GM19438 (cell line): ENCODE data around the gene FARS2.

Source experiments
- ATAC-seq: cut with Tn5 transposase; IDR thresholded peaks from one replicate; pipeline ENCODE4 v1.9.1; 2021; ENCODE audit warnings: low read depth; ENCODE audit not compliant: unreplicated experiment

Gene FARS2

DNA sequence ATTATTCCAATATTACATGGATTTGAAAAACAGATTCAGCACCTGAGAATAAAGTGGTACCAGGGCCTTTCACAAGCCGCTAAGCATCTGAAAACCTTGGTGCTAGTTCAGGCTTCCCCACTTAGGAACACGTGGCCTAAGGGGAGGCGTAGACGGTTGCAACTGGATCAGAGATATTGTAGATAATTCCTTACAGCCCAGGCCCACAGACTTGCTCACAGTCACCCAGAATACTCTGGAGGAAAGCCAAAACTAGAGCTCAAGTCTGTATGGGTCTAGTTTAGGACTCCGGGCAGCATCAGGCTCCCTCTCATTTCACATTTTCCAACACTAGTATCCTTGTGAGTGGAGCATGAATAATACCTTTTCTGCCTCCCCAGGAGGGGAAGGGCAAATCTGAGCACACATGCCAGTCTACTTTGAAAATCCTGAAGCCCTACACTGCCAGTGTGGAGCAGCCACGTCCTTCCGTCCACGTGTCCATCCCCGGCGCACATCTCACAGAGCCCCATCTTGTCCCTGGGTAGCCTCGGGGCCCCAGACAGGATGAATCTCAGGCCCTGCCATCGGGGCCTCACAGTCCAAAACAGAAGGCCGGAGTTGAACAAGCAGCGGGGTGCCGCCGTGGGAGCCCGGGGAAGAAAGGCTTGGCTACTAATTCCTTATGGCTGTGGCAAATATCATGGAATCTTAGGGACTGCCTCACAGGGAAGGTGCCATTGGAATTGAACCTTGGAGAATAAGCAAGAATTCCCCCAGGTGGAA lies 446.1 kb downstream of the FARS2 start:
- ATAC-seq = no peak

GRCh38 chr6:5710516-5710915 lies 449.2 kb downstream of the FARS2 start:
- no peak for ATAC-seq

DNA sequence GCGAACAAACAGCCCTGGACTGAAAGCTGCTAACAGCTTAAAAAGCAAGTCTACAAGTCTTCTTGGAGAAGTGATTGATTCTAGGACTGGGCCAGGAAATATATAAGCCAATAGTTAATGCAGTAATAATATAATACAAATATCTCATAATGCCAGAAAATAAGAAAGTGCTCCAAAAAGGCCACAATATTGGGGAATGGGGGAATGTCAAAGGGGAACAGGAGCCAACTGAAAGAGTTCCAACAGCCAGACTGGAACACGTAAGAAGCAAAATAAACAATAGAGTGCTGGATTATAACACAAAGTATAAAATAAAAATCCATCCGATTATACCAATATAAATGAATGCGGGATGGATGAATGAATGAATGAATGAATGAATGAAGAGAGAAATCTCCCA lies 449.6 kb downstream of the FARS2 start:
- no peak for ATAC-seq

GRCh38 chr6:5712349-5713215 lies 451.3 kb downstream of the FARS2 start:
- no peak for ATAC-seq

DNA sequence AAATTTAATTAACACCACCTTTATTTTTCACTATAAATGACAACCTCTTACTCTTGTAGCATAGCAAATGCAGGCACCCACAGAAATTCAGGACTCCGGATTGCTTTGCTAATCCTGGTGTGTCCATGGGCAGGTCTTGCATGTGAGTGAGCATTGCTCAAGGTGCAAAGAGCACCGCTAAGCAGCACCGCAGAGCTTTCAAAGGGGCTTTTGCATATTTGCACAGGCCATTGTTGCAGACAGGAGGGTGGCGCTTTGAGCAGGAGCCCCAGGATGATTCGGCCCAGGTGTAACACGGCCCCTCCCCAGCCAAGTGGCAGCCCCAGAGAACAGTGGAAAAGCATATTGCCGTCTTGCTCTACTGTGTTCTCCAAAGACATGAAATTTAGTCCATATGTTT lies 452.2 kb downstream of the FARS2 start:
- no peak for ATAC-seq

DNA sequence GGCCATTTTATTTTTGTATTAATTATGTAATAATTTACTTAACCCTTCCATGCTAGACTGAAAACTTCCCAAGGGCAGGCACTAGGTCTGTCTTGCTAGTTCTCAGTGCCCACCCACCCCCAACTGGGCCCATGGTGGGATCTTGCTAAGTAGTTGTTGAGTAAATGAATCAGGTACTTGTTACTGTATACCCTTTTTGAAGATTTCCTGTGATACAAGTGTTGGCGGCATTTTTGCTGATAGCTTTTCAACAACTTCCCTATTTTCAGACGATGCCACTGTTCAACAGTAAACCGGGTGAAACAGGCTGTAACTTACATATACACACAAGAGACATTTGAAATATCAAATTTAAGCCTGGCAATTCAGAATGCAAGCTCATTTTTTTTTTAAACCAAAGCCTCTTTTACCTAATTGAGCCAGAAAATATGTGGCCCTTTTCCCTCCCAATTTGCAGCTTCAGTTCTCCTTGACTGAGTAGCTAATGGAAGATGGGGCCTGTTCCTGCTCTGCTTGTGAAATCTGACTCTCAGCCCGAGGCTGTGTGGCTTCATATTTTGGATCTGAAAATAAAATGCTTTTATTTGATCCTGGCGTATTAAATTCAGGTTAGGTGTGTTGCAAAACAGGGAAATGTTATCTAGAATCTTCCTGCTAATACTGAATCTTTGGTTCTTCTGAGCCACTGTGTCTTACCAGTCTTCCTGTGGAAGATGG lies 457.1 kb downstream of the FARS2 start:
- ATAC-seq = no peak

GRCh38 chr6:5723841-5724691 lies 462.8 kb downstream of the FARS2 start:
- peak; percentile 93 for ATAC-seq

- no peak for ATAC-seq
Measured at GRCh38 chr6:5724911-5725310, 463.6 kb downstream of the FARS2 start.

- ATAC-seq = no peak
Measured at GRCh38 chr6:5726976-5727718, 465.8 kb downstream of the FARS2 start.

- no peak for ATAC-seq
Measured at GRCh38 chr6:5728351-5729079, 467.2 kb downstream of the FARS2 start.

DNA sequence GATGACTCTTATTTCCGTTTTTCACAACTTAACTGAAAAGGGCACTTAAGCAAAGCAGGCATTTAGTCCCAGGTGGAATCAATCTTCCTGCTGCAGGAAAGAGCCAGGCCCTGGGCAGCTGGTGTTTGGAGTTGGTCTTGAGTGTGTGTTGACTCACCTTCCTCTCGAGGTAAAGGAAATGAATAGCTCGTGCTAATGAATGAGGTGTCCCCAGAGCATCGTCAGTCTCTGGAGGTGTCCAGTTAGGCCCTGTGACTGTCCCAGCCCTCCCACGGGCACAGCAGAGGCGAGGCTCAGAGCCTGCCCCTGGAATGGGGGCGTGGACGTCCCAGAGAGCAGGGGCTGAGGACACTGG lies 467.7 kb downstream of the FARS2 start:
- no peak for ATAC-seq

DNA sequence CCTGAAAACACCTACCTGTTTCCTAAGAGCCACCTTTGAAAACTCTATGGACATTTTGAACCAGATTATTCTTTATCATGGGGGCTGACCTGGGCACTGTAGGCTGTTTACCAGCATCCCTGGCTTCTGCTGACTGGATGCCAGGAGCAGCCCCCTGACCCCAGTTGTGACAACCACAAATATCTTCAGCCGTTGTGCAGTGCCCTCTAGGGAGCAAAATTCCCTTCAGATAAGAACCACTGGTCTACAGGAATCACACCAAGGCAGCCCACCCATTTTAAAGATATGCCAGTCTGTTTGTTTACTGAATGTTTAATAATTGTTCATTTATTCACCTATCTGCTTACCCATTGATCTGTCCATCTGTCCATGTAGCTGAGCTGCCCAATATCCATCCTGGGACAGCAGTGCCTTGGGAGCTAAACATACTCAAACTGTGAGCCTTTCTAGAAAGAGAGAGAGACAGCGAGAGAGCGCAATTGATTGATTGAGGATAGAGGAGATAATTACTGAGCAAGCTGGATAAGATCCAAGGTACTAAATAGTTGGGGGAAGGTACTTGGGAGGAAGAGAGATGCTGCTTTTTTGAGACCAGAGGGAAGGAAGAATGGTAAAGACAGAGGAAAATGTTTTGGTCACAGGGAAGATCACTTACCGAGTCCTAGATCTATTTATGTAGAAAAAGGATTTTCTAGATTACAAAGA lies 468.7 kb downstream of the FARS2 start:
- no peak for ATAC-seq

GRCh38 chr6:5730585-5731263 lies 469.4 kb downstream of the FARS2 start:
- ATAC-seq = no peak

- ATAC-seq = no peak
Measured at GRCh38 chr6:5731435-5731834, 470.1 kb downstream of the FARS2 start.

- ATAC-seq = no peak
Measured at GRCh38 chr6:5732496-5732895, 471.2 kb downstream of the FARS2 start.

DNA sequence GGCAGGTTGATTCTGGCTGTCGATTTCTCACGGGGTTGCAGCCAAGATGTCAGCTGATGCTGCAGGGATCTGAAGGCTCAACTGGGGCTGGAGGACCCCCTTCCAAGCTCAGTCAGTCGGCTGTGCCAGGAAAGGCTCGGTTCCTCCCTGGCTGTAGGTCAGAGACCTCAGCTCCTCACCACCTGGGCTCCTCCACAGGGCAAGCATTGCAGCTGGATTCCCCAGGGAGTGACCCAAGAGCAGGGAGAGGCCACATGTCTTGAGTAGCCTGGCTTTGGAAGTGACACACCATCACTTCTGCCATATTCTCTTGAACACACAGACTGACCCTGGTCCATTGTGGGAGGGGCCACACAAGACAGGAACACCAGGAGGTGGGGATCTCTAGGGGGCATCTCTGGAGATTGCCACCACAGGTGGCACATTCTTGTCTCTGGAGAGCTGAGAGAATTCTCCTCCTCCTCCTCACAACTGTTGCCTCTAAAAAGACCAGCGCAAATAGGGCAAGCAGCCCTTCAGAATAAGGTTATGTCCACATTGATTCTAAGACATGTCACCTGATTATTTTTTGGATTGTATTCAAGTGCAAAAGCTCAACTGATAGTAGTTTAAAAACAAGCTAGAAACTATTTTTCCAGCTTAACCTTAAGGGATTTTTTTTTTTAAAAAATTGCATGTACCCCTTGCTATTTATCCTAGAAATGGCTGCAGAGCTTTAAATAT lies 474.9 kb downstream of the FARS2 start:
- no peak for ATAC-seq

DNA sequence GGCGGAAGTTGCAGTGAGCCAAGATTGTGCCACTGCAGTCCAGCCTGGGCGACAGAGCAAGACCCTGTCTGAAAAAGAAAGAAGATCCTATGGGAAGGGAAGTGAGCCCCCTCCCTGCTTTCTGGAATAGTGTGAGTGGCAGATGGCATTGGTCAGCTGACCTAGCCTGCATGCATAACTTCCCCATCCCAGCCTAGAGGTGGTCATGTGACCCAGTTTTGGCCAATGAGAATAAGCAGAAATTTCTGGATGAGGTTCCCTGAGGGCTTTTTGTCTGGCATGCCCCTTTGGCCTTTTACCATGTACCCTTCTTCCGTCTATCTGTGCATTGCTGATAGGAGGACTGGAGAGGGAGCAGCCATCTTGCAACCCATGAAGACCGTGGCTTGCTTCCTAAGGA lies 476.1 kb downstream of the FARS2 start:
- ATAC-seq = no peak
